ENCODE results near the gene SCFD2. TPM values are rescaled to one million over a fixed set of nuclear protein-coding genes. Genes with fewer than 3 reads are reported as not detected.

The SCFD2 gene
- total RNA-seq, 1 experiment from 2014 or later: 8.1 TPM

GRCh38 chr4:53326535-53326934 lies 39.3 kb downstream of the SCFD2 start:
- no peak for TF ChIP-seq EZH2 (IDR thresholded peaks at IDR 0.05; ENCODE audit: low read depth)
- no peak for TF ChIP-seq CTCF (conservative IDR thresholded peaks at IDR 0.05)
- DNase-seq: no peak
- ChIA-PET CTCF (no interaction called here), POLR2A (ENCODE audit: unreplicated experiment) (no interaction called here)
- Histone ChIP-seq H3K4me2 (no peak overlapping the region), H3K4me3 (no peak overlapping the region), H3K27ac (no peak overlapping the region), H3K4me1 (replicated peaks; ENCODE audit: insufficient read depth) (peaks cover 6% of the 10 kb centered on the region), H3F3A (ENCODE audit: insufficient read depth, low read depth) (no peaks in the 10 kb centered on the region), H3K9me3 (ENCODE audit: insufficient read depth, low read depth) (no peaks in the 10 kb centered on the region), H2AFZ (no peak overlapping the region), H3K9me2 (ENCODE audit: insufficient read depth) (no peaks in the 10 kb centered on the region), H3K27me3 (ENCODE audit: insufficient read depth, low read depth) (no peaks in the 10 kb centered on the region), H3K79me2 (ENCODE audit: low read depth) (no peaks in the 10 kb centered on the region), H4K20me1 (ENCODE audit: insufficient read depth) (no peaks in the 10 kb centered on the region), H3K36me3 (ENCODE audit: low read depth) (no peaks in the 10 kb centered on the region)
- intact Hi-C loops (cut with micrococcal nuclease; ENCODE audit: unreplicated experiment): no loop called here
- no TSS peak for BruUV-seq (replicated peaks)

DNA sequence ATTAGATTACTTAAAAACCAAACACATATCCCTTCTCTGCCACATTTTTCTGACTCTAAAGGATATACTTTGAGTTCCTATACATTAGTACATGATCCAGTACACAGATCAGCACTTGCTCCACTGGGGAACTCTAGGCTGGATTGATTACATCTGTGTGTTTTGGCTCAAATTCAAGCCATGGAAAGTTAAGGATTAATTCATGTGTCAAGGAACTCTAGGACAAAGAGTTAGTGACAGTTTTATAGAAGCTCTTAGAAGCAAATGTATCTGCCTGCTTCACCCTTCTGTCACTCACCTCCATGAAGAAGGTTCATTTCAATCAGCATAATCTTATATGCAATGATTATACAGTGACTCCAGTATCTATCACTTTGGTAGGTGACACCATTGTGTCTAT lies 43.2 kb downstream of the SCFD2 start:
- no peaks in the 10 kb centered on the region for H3F3A ChIP-seq (ENCODE audit: insufficient read depth, low read depth)
- no TSS peak for BruUV-seq (replicated peaks)
- CTCF ChIA-PET: no interaction called here
- intact Hi-C loops (cut with micrococcal nuclease; ENCODE audit: unreplicated experiment): no loop called here
- H3K27me3 ChIP-seq (ENCODE audit: insufficient read depth, low read depth): no peaks in the 10 kb centered on the region
- H3K4me2 ChIP-seq: no peak overlapping the region
- POLR2A ChIA-PET (ENCODE audit: unreplicated experiment): no interaction called here
- H3K79me2 ChIP-seq (ENCODE audit: low read depth): no peaks in the 10 kb centered on the region
- H4K20me1 ChIP-seq (ENCODE audit: insufficient read depth): no peaks in the 10 kb centered on the region
- H3K4me3 ChIP-seq: no peak overlapping the region
- H3K4me1 ChIP-seq (replicated peaks; ENCODE audit: insufficient read depth): peaks cover 16% of the 10 kb centered on the region
- no peaks in the 10 kb centered on the region for H3K9me2 ChIP-seq (ENCODE audit: insufficient read depth)
- H2AFZ ChIP-seq: no peak overlapping the region
- H3K9me3 ChIP-seq (ENCODE audit: insufficient read depth, low read depth): no peaks in the 10 kb centered on the region
- no peak overlapping the region for H3K27ac ChIP-seq
- DNase-seq: no peak
- TF ChIP-seq CTCF (conservative IDR thresholded peaks at IDR 0.05) (no peak), EZH2 (IDR thresholded peaks at IDR 0.05; ENCODE audit: low read depth) (no peak)
- H3K36me3 ChIP-seq (ENCODE audit: low read depth): no peaks in the 10 kb centered on the region

- H3K9me2 ChIP-seq (ENCODE audit: insufficient read depth): no peaks in the 10 kb centered on the region
- TF ChIP-seq EZH2 (IDR thresholded peaks at IDR 0.05; ENCODE audit: low read depth) (no peak), CTCF (conservative IDR thresholded peaks at IDR 0.05) (no peak)
- no peaks in the 10 kb centered on the region for H3K27me3 ChIP-seq (ENCODE audit: insufficient read depth, low read depth)
- H3K4me3 ChIP-seq: no peak overlapping the region
- intact Hi-C loops (cut with micrococcal nuclease; ENCODE audit: unreplicated experiment): no loop called here
- peaks cover 16% of the 10 kb centered on the region for H3K4me1 ChIP-seq (replicated peaks; ENCODE audit: insufficient read depth)
- ChIA-PET POLR2A (ENCODE audit: unreplicated experiment) (no interaction called here), CTCF (no interaction called here)
- DNase-seq: no peak
- H3K36me3 ChIP-seq (ENCODE audit: low read depth): no peaks in the 10 kb centered on the region
- no peaks in the 10 kb centered on the region for H3K79me2 ChIP-seq (ENCODE audit: low read depth)
- H3F3A ChIP-seq (ENCODE audit: insufficient read depth, low read depth): no peaks in the 10 kb centered on the region
- H3K27ac ChIP-seq: peak overlapping the region; percentile 57
- no peak overlapping the region for H2AFZ ChIP-seq
- no peaks in the 10 kb centered on the region for H3K9me3 ChIP-seq (ENCODE audit: insufficient read depth, low read depth)
- no peaks in the 10 kb centered on the region for H4K20me1 ChIP-seq (ENCODE audit: insufficient read depth)
- no TSS peak for BruUV-seq (replicated peaks)
- peak overlapping the region; percentile 46 for H3K4me2 ChIP-seq
Observed at GRCh38 chr4:53321984-53322289, 43.9 kb downstream of the SCFD2 start.

Data from PC-9 (cell line).